GM11168 (cell line): ENCODE measurements around the gene MROH2A.
"Not testable (repeated sequence)": the region's sequence is repeated elsewhere in the genome, so short reads cannot be mapped to it uniquely, and the experiment has no call there.

Source experiments
- in situ Hi-C: fragments of 300-500 bp; cut with MboI; formaldehyde crosslinking; loops from one replicate; pipeline ENCODE4 v1.12.0; 2022; ENCODE audit warnings: low sequenced_read_pairs; ENCODE audit not compliant: unreplicated experiment

Gene MROH2A

GRCh38 chr2:233778030-233778429 is at the start of gene MROH2A:
TSS of gene MROH2A (plus strand) at chr2:233778330. CDS start at chr2:233779359, 1,029 bp downstream.
- in situ Hi-C loops = no loop called here

- in situ Hi-C loops = no loop called here
Observed at GRCh38 chr2:233728723-233729301, 49.3 kb upstream of the MROH2A start, which contains the start of gene UGT1A3. TSS of gene UGT1A3 (plus strand) at chr2:233729042. CDS start at chr2:233729127, 85 bp downstream.

- in situ Hi-C loops = not testable (repeated sequence)
Observed at GRCh38 chr2:233736868-233737653, 41.1 kb upstream of the MROH2A start.

GRCh38 chr2:233740870-233741269 is 37.3 kb upstream of the MROH2A start:
- in situ Hi-C loops = no loop called here

- in situ Hi-C loops = no loop called here
Observed at GRCh38 chr2:233743464-233744259, 34.5 kb upstream of the MROH2A start.

GRCh38 chr2:233745073-233745755 is 32.9 kb upstream of the MROH2A start:
- in situ Hi-C loops = no loop called here

- in situ Hi-C loops = not testable (repeated sequence)
Observed at GRCh38 chr2:233745838-233746237, 32.3 kb upstream of the MROH2A start.

GRCh38 chr2:233746475-233747282 is 31.5 kb upstream of the MROH2A start:
- in situ Hi-C loops = no loop called here

- in situ Hi-C loops = no loop called here
Observed at GRCh38 chr2:233747283-233747544, 30.9 kb upstream of the MROH2A start.

- in situ Hi-C loops = not testable (repeated sequence)
Observed at GRCh38 chr2:233750689-233751088, 27.4 kb upstream of the MROH2A start.

- in situ Hi-C loops = not testable (repeated sequence)
Observed at GRCh38 chr2:233751212-233752009, 26.7 kb upstream of the MROH2A start.

GRCh38 chr2:233754872-233755611 is 23.1 kb upstream of the MROH2A start:
- in situ Hi-C loops = no loop called here

- in situ Hi-C loops = no loop called here
Observed at GRCh38 chr2:233756429-233757081, 21.6 kb upstream of the MROH2A start.

- in situ Hi-C loops = no loop called here
Observed at GRCh38 chr2:233758141-233758540, 20.0 kb upstream of the MROH2A start.

- in situ Hi-C loops = no loop called here
Observed at GRCh38 chr2:233758849-233759248, 19.3 kb upstream of the MROH2A start.

- in situ Hi-C loops = no loop called here
Observed at GRCh38 chr2:233760043-233760442, 18.1 kb upstream of the MROH2A start, which contains the start of gene UGT1A1. TSS of gene UGT1A1 (plus strand) at chr2:233760270. CDS start at chr2:233760288, 18 bp downstream.

- in situ Hi-C loops = no loop called here
Observed at GRCh38 chr2:233761040-233761769, 16.9 kb upstream of the MROH2A start.
